Measurements from ENCODE around the gene CDK17.
"Not testable (repeated sequence)": the region's sequence is repeated elsewhere in the genome, so short reads cannot be mapped to it uniquely, and the experiment has no call there.

CDK17 gene

DNA sequence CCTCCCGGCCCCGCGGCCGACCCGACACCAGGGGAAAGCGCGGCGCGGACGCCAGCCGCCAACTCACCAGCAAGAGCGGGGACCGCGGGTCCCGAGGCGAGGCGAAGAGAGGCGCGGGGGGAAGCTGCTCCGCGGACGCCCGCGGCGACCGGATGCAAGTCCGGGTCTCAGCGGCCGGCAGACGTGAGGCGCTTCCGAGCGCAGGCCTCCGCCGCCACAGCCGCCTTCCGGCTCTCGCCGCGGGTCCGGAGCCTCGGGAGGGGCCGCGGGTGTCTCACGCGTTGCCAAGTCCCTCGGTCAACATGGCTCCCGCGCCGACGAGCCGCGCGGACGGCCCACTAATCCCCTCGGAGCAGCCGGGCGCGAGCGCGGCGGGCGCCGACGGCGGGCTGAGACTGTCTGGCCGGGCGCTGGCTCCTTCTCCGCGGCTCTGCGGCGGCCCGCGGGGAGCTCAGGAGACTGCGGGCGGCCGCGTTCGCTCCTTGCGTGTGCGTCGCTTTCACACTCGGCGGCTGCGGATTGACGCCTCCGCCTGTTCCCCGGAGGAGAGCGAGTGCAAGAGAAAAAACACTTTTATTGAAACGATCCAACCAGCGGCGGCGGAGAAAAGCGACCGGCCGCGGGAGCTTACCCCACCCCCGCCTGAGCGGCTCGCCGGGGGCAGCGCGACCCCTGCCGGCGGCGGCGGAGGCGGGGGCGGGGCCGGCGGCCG is at the start of gene CDK17:
CDK17 (minus strand) TSS at position 521 of the 712 bp plus-strand sequence. CDS start 65,603 bp downstream, outside the sequence.
- Mint-ChIP-seq H3K36me3 (ENCODE audit: low read depth) (peaks cover 4% of the 10 kb centered on the region), H3K4me3 (peak within 1 kb of the TSS; percentile 90), H3K9me3 (no peaks in the 10 kb centered on the region), H3K4me1 (peaks cover 55% of the 10 kb centered on the region), H3K27ac (peak within 1 kb of the TSS; percentile 92), H3K27me3 (no peaks in the 10 kb centered on the region)
- ATAC-seq (peak; percentile 53), DNase-seq (peak; percentile 87)

GRCh38 chr12:96448300-96448699 is 48.1 kb upstream of the CDK17 start:
- H3K4me3 Mint-ChIP-seq, result no peak overlapping the region
- no peaks in the 10 kb centered on the region for H3K27me3 Mint-ChIP-seq
- no peak overlapping the region for H3K27ac Mint-ChIP-seq
- H3K36me3 Mint-ChIP-seq (ENCODE audit: low read depth), result no peaks in the 10 kb centered on the region
- DNase-seq, result no peak
- peaks cover 32% of the 10 kb centered on the region for H3K4me1 Mint-ChIP-seq
- no peak for ATAC-seq
- H3K9me3 Mint-ChIP-seq, result peaks cover 3% of the 10 kb centered on the region

GRCh38 chr12:96447256-96447655 is 47.0 kb upstream of the CDK17 start:
- no peak overlapping the region for H3K27ac Mint-ChIP-seq
- DNase-seq (no peak), ATAC-seq (no peak)
- H3K36me3 Mint-ChIP-seq (ENCODE audit: low read depth), result no peaks in the 10 kb centered on the region
- peaks cover 38% of the 10 kb centered on the region for H3K4me1 Mint-ChIP-seq
- no peaks in the 10 kb centered on the region for H3K27me3 Mint-ChIP-seq
- H3K4me3 Mint-ChIP-seq, result no peak overlapping the region
- peaks cover 6% of the 10 kb centered on the region for H3K9me3 Mint-ChIP-seq

- H3K4me1 Mint-ChIP-seq, result peaks cover 46% of the 10 kb centered on the region
These were observed 45.7 kb upstream of the CDK17 start for GRCh38 chr12:96445691-96446583.

DNA sequence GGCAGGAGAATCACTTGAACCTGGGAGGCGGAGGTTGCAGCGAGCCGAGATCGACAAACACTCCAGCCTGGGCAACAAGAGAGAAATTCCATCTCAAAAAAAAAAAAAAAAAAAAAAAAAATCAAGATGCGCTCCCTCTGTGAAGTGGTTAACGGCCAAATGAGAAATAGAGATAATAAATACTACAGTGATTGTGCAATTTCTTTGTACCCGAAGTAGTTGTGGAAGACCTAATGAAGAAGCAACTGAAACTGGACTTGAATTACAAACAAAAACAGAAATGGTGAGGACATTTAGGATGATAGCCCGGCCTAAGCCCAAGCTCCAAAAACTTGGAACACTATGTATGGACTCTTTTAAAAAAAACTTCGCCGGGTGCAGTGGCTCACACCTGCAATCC is 44.2 kb upstream of the CDK17 start:
- ATAC-seq (no peak), DNase-seq (no peak)
- peaks cover 49% of the 10 kb centered on the region for H3K4me1 Mint-ChIP-seq
- H3K36me3 Mint-ChIP-seq (ENCODE audit: low read depth), result no peaks in the 10 kb centered on the region
- no peak overlapping the region for H3K27ac Mint-ChIP-seq
- H3K4me3 Mint-ChIP-seq, result no peak overlapping the region
- H3K27me3 Mint-ChIP-seq, result no peaks in the 10 kb centered on the region
- peaks cover 7% of the 10 kb centered on the region for H3K9me3 Mint-ChIP-seq

More at GRCh38 chr12:96445691-96446583, 45.7 kb upstream of the CDK17 start:
- Mint-ChIP-seq H3K27ac (peak overlapping the region; percentile 97), H3K4me3 (peak overlapping the region; percentile 72), H3K36me3 (ENCODE audit: low read depth) (no peaks in the 10 kb centered on the region), H3K27me3 (no peaks in the 10 kb centered on the region), H3K9me3 (peaks cover 10% of the 10 kb centered on the region)
- ATAC-seq (peak; percentile 98), DNase-seq (peak; percentile 30)

DNA sequence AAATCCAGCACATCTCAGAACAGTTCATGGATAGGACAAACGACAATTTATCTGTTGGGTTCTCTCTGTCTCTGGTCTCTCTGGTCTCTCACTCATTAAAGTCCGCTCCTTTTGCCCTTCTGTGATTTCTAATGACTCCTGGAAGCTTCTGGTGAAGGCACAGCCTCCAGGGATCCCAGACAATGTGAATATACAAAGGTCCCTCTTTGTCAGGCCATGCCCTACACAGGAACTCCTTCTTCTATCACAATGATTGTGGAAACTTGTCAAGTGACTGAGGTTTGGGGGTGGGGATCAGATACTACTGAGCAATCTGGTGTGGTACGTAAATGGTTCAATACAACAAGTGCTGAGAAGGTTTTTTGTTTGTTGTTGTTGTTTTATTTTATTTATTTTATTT is 42.7 kb upstream of the CDK17 start:
- no peak overlapping the region for H3K4me3 Mint-ChIP-seq

GRCh38 chr12:96441816-96442215 is 41.6 kb upstream of the CDK17 start:
- H3K4me3 Mint-ChIP-seq, result no peak overlapping the region
- peaks cover 48% of the 10 kb centered on the region for H3K4me1 Mint-ChIP-seq
- H3K27ac Mint-ChIP-seq, result peak overlapping the region; percentile 77
- DNase-seq (no peak), ATAC-seq (no peak)
- H3K9me3 Mint-ChIP-seq, result peaks cover 7% of the 10 kb centered on the region
- H3K27me3 Mint-ChIP-seq, result no peaks in the 10 kb centered on the region
- H3K36me3 Mint-ChIP-seq (ENCODE audit: low read depth), result no peaks in the 10 kb centered on the region

More for the DNA sequence above, 42.7 kb upstream of the CDK17 start:
- H3K9me3 Mint-ChIP-seq, result peaks cover 7% of the 10 kb centered on the region
- peak overlapping the region; percentile 28 for H3K27ac Mint-ChIP-seq
- no peaks in the 10 kb centered on the region for H3K36me3 Mint-ChIP-seq (ENCODE audit: low read depth)
- ATAC-seq, result no peak
- H3K27me3 Mint-ChIP-seq, result no peaks in the 10 kb centered on the region
- no peak for DNase-seq
- peaks cover 48% of the 10 kb centered on the region for H3K4me1 Mint-ChIP-seq

DNA sequence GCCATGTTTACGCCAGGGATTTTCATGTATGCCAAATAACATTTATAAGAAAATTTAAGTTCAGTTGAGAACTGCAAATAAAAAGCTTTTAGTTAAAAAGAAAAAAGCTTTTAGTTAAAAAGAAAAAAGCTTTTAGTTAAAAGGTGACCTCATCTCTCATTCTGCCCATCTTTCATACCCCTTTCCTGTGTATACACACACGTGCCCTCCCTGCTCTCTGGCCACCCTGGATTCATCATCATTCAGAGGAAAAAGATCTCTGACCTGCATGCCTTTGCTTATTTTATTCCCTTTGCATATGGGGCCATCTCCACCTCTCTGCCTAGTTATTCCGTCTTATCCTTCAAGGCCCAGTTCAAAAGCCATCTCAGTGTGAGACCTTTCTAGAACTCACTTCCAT is 38.1 kb upstream of the CDK17 start:
- DNase-seq (no peak), ATAC-seq (no peak)
- H3K27ac Mint-ChIP-seq, result no peak overlapping the region
- H3K4me1 Mint-ChIP-seq, result peaks cover 43% of the 10 kb centered on the region
- no peak overlapping the region for H3K4me3 Mint-ChIP-seq
- H3K27me3 Mint-ChIP-seq, result no peaks in the 10 kb centered on the region
- peaks cover 11% of the 10 kb centered on the region for H3K9me3 Mint-ChIP-seq
- H3K36me3 Mint-ChIP-seq (ENCODE audit: low read depth), result peaks cover 6% of the 10 kb centered on the region

DNA sequence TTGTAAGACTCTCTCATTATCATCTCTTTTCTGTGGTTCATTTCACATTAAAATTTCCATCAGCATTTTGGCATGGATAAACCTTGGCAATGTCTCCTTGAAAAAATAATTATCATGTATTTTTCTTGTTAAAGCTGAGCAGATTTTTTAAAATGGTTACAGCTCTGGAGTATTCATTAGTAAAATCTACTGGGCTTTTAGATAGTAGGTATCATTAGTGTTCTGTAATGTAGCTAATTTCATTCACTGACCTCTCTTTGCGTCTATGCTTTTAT is 36.9 kb upstream of the CDK17 start:
- DNase-seq (no peak), ATAC-seq (no peak)
- Mint-ChIP-seq H3K27me3 (no peaks in the 10 kb centered on the region), H3K4me3 (no peak overlapping the region), H3K27ac (no peak overlapping the region), H3K36me3 (ENCODE audit: low read depth) (peaks cover 6% of the 10 kb centered on the region), H3K9me3 (peaks cover 8% of the 10 kb centered on the region), H3K4me1 (peaks cover 43% of the 10 kb centered on the region)

DNA sequence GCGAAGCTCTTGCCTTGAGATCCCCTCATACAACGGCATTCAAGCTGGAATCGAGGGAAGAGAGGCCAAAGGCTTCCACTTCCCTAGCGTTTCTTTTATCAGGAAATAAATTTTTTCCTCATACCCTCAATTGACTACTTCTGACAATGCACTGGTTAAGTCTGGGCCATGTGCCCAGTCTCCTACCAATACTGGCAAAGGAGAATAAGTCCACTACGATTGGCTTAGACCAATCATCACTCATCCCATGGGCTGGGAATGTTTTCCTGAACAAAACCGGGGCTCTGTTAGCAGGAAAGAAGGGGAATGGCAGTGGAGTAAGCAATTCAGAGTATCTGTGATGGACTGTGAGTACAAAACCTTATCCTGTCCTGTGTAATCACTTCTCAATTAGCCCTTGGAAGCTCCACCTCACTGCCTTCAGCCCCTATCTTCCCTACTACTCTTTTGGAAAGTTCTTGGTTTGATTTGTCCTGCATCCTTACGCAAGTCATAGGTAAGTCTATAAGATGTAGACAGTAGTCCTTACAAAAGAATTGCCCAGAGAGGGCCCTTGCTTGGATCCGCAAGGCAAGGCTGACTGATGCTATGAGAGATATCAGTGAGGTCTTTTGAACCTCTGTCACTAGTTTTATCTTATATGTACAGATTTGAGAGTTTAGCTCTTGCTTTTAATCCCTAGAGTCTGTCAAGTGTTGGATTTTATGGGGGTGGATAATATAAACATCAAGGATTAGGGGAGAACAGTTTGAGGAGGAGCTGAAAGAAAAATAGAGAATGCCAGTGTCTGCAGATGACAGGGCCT is 36.3 kb upstream of the CDK17 start:
- no peak overlapping the region for H3K27ac Mint-ChIP-seq
- peaks cover 5% of the 10 kb centered on the region for H3K9me3 Mint-ChIP-seq
- no peak overlapping the region for H3K4me3 Mint-ChIP-seq
- DNase-seq (no peak), ATAC-seq (no peak)
- H3K27me3 Mint-ChIP-seq, result no peaks in the 10 kb centered on the region
- peaks cover 40% of the 10 kb centered on the region for H3K4me1 Mint-ChIP-seq
- H3K36me3 Mint-ChIP-seq (ENCODE audit: low read depth), result peaks cover 6% of the 10 kb centered on the region

GRCh38 chr12:96434107-96434506 is 33.9 kb upstream of the CDK17 start:
- peaks cover 5% of the 10 kb centered on the region for H3K9me3 Mint-ChIP-seq

DNA sequence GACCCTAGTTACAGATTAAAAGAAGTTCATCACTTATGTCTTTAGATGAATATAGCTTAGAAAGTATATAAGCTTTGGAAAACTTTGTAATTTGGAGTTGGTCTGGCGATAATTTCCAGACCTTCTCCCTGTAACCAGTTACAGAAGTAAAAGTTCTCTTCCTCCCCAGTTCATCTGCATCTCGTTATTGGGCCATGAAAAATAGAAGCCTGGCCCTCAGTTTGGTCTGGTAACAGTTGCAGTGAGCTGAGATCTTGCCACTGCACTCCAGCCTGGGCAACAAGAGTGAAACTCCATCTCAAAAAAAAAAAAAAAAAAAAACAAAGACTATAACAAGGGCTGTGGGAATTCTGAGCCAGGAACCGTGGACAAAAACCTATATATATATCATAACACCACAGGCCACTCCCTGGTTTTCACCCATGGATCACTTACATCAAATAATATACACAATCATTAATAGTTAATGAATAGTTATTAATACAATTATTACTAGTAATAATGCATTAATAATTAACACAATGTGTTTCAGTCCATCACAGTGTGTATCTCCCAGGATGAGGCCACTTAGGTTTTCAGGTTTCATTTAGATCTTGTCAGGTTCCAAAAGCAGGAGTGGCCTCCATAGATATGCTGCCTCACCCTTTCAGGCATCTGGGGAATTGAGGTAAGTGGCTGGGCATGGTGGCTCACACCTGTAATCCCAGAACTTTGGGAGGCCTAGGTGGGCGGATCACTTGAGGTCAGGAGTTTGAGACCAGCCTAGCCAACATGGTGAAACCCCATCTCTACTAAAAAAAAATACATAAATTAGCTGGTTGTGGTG is 32.5 kb upstream of the CDK17 start:
- peaks cover 48% of the 10 kb centered on the region for H3K4me1 Mint-ChIP-seq
- not testable (repeated sequence) for H3K27ac Mint-ChIP-seq; H3K9me3 Mint-ChIP-seq; DNase-seq; H3K36me3 Mint-ChIP-seq (ENCODE audit: low read depth); ATAC-seq; H3K27me3 Mint-ChIP-seq; H3K4me3 Mint-ChIP-seq

More at GRCh38 chr12:96434107-96434506, 33.9 kb upstream of the CDK17 start:
- peak overlapping the region; percentile 79 for H3K27ac Mint-ChIP-seq
- H3K4me1 Mint-ChIP-seq, result peaks cover 38% of the 10 kb centered on the region
- H3K36me3 Mint-ChIP-seq (ENCODE audit: low read depth), result peaks cover 6% of the 10 kb centered on the region
- H3K27me3 Mint-ChIP-seq, result no peaks in the 10 kb centered on the region
- DNase-seq, result peak; percentile 59
- H3K4me3 Mint-ChIP-seq, result peak overlapping the region; percentile 59
- ATAC-seq, result peak; percentile 99

DNA sequence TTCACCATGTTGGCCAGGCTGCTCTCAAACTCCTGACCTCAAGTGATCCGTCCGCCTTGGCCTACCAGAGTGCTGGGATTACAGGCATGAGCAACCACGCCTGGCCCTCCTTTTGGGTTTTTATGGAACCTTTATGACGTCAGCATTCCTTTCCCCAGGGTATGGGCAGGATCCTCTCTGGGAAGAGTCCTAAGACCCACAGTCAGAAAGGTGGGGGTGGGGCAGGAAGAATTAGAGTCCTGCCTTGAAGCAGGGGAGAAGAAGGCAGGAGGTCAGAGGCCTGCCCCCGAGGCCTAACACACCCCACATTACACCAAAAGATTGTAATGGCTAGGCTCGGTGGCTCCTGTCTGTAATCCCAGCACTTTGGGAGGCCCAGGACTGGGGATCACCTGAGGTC is 30.8 kb upstream of the CDK17 start:
- no peak for ATAC-seq
- Mint-ChIP-seq H3K4me1 (peaks cover 59% of the 10 kb centered on the region), H3K4me3 (no peak overlapping the region), H3K27ac (no peak overlapping the region), H3K9me3 (peaks cover 5% of the 10 kb centered on the region), H3K36me3 (ENCODE audit: low read depth) (peaks cover 6% of the 10 kb centered on the region), H3K27me3 (no peaks in the 10 kb centered on the region)
- no peak for DNase-seq

DNA sequence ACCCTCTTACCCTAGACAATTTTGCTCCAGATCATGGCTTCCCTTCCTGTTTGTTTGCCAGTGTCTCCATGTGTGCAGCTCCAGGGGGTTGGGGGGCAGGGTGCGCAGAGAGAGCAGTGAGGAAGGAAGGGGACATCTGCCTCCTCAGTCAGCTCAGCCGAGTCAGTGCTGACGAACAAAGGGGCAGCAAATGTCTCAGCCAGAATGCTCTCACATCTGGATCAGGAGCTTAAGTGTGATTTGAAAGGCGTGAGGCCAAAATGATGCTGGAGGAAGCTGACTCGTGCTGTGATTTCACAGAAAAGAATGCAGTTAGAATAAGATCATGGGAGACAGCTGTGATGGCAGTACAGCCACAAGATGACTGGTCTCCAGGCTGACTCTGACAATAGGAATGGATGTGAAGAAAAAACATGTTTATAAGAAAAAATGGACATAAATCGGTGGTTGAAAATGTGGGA is 27.1 kb upstream of the CDK17 start:
- no peaks in the 10 kb centered on the region for H3K9me3 Mint-ChIP-seq
- no peak overlapping the region for H3K4me3 Mint-ChIP-seq
- H3K4me1 Mint-ChIP-seq, result peaks cover 47% of the 10 kb centered on the region
- H3K36me3 Mint-ChIP-seq (ENCODE audit: low read depth), result peaks cover 4% of the 10 kb centered on the region
- DNase-seq, result peak; percentile 39
- peak; percentile 61 for ATAC-seq
- H3K27ac Mint-ChIP-seq, result peak overlapping the region; percentile 59
- no peaks in the 10 kb centered on the region for H3K27me3 Mint-ChIP-seq

Data from activated naive CD8-positive, alpha-beta T cell treated with anti-CD3 and anti-CD28 coated beads, Interleukin-2, amount 50 U/mL, for 24 hours (primary cell).